GM12874 (cell line): Measurements from ENCODE around the gene SUCLG2.

Source experiments
- CTCF ChIP-seq: IDR thresholded peaks from 2 replicates; pipeline ENCODE4 v1.5.1; 2011; ENCODE audit warnings: low read depth, mild to moderate bottlenecking, control low read depth, low read length, moderate library complexity; ENCODE audit not compliant: insufficient read depth

Gene SUCLG2

GRCh38 chr3:67470207-67470606 lies 184.2 kb downstream of the SUCLG2 start:
- no peak for TF ChIP-seq CTCF

GRCh38 chr3:67468511-67468910 lies 185.9 kb downstream of the SUCLG2 start:
- TF ChIP-seq CTCF: no peak

GRCh38 chr3:67463656-67464055 lies 190.8 kb downstream of the SUCLG2 start:
- TF ChIP-seq CTCF: no peak

GRCh38 chr3:67462187-67462586 lies 192.2 kb downstream of the SUCLG2 start:
- TF ChIP-seq CTCF: no peak

- no peak for TF ChIP-seq CTCF
These were observed 192.7 kb downstream of the SUCLG2 start for GRCh38 chr3:67461667-67462142.

GRCh38 chr3:67460841-67461510 lies 193.4 kb downstream of the SUCLG2 start:
- no peak for TF ChIP-seq CTCF

- TF ChIP-seq CTCF: no peak
These were observed 194.6 kb downstream of the SUCLG2 start for GRCh38 chr3:67459796-67460195.
